Liver (tissue), 3 donors: Measurements from ENCODE around the gene GPATCH3.

Source experiments
- TAF1 ChIP-seq: conservative IDR thresholded peaks from 2 replicates; pipeline ENCODE4 v1.6.1; 2016; ENCODE audit warnings: antibody characterized with exemption, mild to moderate bottlenecking
- TF ChIP-seq, protein P1 (sequence below): fragments of 150-350 bp; IDR thresholded peaks from 2 replicates; pipeline ENCODE4 v1.5.1; 2017; ENCODE audit warnings: improper control_type of control experiment, low read depth, low read length; ENCODE audit not compliant: missing input control
- donor health status: healthy.
- donor health status: healthy.

DNA sequence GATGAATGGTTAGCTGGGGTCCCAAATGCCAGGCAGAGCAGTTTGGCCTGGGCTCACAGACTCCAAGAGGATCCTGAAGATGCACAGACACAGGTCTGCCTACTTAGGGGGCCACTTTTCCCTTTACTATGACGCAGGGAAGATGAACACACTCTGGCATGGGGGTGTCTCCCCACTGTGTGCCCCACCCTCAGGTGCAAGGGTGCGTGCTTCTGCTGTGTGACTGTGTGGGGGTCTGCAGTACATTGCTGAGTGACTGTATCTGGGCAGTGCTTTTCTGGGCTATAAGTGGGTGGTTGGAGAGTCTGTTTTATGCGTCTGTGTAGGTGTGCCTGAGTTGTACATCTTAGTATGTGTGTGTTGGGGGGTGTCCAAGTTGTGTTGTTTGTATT lies 9.7 kb upstream of the GPATCH3 start:
- TF ChIP-seq, protein P1, sequence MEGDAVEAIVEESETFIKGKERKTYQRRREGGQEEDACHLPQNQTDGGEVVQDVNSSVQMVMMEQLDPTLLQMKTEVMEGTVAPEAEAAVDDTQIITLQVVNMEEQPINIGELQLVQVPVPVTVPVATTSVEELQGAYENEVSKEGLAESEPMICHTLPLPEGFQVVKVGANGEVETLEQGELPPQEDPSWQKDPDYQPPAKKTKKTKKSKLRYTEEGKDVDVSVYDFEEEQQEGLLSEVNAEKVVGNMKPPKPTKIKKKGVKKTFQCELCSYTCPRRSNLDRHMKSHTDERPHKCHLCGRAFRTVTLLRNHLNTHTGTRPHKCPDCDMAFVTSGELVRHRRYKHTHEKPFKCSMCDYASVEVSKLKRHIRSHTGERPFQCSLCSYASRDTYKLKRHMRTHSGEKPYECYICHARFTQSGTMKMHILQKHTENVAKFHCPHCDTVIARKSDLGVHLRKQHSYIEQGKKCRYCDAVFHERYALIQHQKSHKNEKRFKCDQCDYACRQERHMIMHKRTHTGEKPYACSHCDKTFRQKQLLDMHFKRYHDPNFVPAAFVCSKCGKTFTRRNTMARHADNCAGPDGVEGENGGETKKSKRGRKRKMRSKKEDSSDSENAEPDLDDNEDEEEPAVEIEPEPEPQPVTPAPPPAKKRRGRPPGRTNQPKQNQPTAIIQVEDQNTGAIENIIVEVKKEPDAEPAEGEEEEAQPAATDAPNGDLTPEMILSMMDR: no peak
- TF ChIP-seq TAF1: no peak
